NCI-H524 (cell line): Measurements from ENCODE around the gene PSORS1C1.

Source experiments
- DNase-seq, 2 experiments: peaks; one replicate each; lab custom pipeline; 2025; lab: John Stamatoyannopoulos, UW

Gene PSORS1C1

GRCh38 chr6:31096215-31096614, 18.4 kb upstream of the PSORS1C1 start:
- no peak for DNase-seq

- DNase-seq = no peak
Observed at GRCh38 chr6:31096656-31097055, 17.9 kb upstream of the PSORS1C1 start.

- DNase-seq = no peak
Observed at GRCh38 chr6:31098449-31098938, 16.1 kb upstream of the PSORS1C1 start.

GRCh38 chr6:31103136-31103535, 11.5 kb upstream of the PSORS1C1 start:
- no peak for DNase-seq

- no peak for DNase-seq
Observed at GRCh38 chr6:31107052-31107451, 7.5 kb upstream of the PSORS1C1 start.

GRCh38 chr6:31110825-31111582, 3.6 kb upstream of the PSORS1C1 start:
- peak in 1 of 2 experiments; percentile 6 for DNase-seq

- no peak for DNase-seq
Observed at GRCh38 chr6:31111712-31112111, 2.9 kb upstream of the PSORS1C1 start.

GRCh38 chr6:31112478-31112877, 2.1 kb upstream of the PSORS1C1 start, which contains the start of gene C6orf15:
Gene C6orf15, minus strand, starts transcription at chr6:31112575. Its CDS starts 20 bp downstream, at chr6:31112555.
- no peak for DNase-seq

- no peak for DNase-seq
Observed at GRCh38 chr6:31113861-31114540, 599 bp upstream of the PSORS1C1 start.

- DNase-seq = peak in 1 of 2 experiments; percentile 8
Observed at GRCh38 chr6:31114970-31115849, 610 bp downstream of the PSORS1C1 start.

- no peak for DNase-seq
Observed at GRCh38 chr6:31115941-31116560, 1.5 kb downstream of the PSORS1C1 start.

- no peak for DNase-seq
Observed at GRCh38 chr6:31116661-31117385, 2.2 kb downstream of the PSORS1C1 start.

- no peak for DNase-seq
Observed at GRCh38 chr6:31118178-31118577, 3.6 kb downstream of the PSORS1C1 start.

GRCh38 chr6:31120151-31120915, 5.7 kb downstream of the PSORS1C1 start, which contains the start of gene CDSN:
Gene CDSN, minus strand, starts transcription at chr6:31120446. Its CDS starts 27 bp downstream, at chr6:31120419.
- DNase-seq = no peak

GRCh38 chr6:31121131-31121790, 6.7 kb downstream of the PSORS1C1 start:
- DNase-seq = no peak

GRCh38 chr6:31122791-31123706, 8.4 kb downstream of the PSORS1C1 start:
- DNase-seq = no peak

GRCh38 chr6:31125162-31125561, 10.6 kb downstream of the PSORS1C1 start:
- DNase-seq = no peak

- no peak for DNase-seq
Observed at GRCh38 chr6:31125586-31126363, 11.2 kb downstream of the PSORS1C1 start.
